ENCODE results near the gene CD79B. TPM values are rescaled to one million over a fixed set of nuclear protein-coding genes. Genes with fewer than 3 reads are reported as not detected.
A peak's percentile ranks its signal among the peaks of the same experiment; 100 is the strongest.

Gene CD79B
- total RNA-seq, 1 donor from 2014 or later: 3.4 TPM

DNA sequence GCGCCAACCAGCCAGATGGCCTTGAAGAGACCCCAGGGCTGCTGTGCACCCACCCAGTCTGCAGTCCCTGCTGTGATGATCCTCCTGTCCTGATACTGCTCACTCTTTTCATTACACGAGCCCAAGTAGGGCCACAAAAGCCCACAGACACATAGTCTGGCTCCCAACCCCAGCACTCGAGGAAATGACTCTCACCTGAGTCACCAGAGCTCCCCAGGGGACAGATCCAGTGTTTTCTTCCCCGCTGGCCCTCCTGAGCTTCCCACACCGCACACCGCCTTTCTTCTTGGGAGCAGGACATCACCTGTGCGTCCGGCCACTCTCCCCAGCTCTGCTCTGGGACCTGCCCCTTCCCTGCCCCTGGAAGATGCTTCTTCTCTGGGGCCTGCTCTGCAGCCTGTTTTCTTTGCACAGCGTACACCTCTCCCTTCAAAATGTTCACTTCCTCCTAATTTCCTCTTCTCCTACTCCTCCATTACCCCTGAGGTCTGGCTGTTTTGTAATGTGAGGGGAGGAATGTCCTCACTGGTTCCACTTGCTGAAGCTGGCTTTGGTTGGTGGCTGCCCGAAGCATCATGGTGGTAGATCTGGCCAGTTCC is 42.6 kb upstream of the CD79B start:
- H3K9me3 Mint-ChIP-seq (ENCODE audit: unreplicated experiment): no peaks in the 10 kb centered on the region
- H3K4me3 Mint-ChIP-seq (ENCODE audit: unreplicated experiment): no peak overlapping the region
- H3K4me1 Mint-ChIP-seq (ENCODE audit: unreplicated experiment): peaks cover 11% of the 10 kb centered on the region
- no peak overlapping the region for H3K27ac Mint-ChIP-seq (ENCODE audit: unreplicated experiment)
- H3K36me3 Mint-ChIP-seq (ENCODE audit: low read depth, unreplicated experiment): no peaks in the 10 kb centered on the region
- H3K27me3 Mint-ChIP-seq (ENCODE audit: unreplicated experiment): peaks cover 12% of the 10 kb centered on the region
- no peak for DNase-seq (ENCODE audit: low spot score)
- TF ChIP-seq, protein P1, sequence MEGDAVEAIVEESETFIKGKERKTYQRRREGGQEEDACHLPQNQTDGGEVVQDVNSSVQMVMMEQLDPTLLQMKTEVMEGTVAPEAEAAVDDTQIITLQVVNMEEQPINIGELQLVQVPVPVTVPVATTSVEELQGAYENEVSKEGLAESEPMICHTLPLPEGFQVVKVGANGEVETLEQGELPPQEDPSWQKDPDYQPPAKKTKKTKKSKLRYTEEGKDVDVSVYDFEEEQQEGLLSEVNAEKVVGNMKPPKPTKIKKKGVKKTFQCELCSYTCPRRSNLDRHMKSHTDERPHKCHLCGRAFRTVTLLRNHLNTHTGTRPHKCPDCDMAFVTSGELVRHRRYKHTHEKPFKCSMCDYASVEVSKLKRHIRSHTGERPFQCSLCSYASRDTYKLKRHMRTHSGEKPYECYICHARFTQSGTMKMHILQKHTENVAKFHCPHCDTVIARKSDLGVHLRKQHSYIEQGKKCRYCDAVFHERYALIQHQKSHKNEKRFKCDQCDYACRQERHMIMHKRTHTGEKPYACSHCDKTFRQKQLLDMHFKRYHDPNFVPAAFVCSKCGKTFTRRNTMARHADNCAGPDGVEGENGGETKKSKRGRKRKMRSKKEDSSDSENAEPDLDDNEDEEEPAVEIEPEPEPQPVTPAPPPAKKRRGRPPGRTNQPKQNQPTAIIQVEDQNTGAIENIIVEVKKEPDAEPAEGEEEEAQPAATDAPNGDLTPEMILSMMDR (IDR thresholded peaks at IDR 0.05; ENCODE audit: unreplicated experiment): no peak

GRCh38 chr17:63973930-63974593 is 41.9 kb upstream of the CD79B start:
- H3K4me1 Mint-ChIP-seq (ENCODE audit: unreplicated experiment): peaks cover 11% of the 10 kb centered on the region
- no peaks in the 10 kb centered on the region for H3K9me3 Mint-ChIP-seq (ENCODE audit: unreplicated experiment)
- H3K4me3 Mint-ChIP-seq (ENCODE audit: unreplicated experiment): no peak overlapping the region
- no peak overlapping the region for H3K27ac Mint-ChIP-seq (ENCODE audit: unreplicated experiment)
- DNase-seq (ENCODE audit: low spot score): no peak
- TF ChIP-seq, protein P1 (IDR thresholded peaks at IDR 0.05; ENCODE audit: unreplicated experiment): no peak
- peaks cover 12% of the 10 kb centered on the region for H3K27me3 Mint-ChIP-seq (ENCODE audit: unreplicated experiment)
- no peaks in the 10 kb centered on the region for H3K36me3 Mint-ChIP-seq (ENCODE audit: low read depth, unreplicated experiment)

GRCh38 chr17:63973247-63973646 is 41.1 kb upstream of the CD79B start:
- no peaks in the 10 kb centered on the region for H3K9me3 Mint-ChIP-seq (ENCODE audit: unreplicated experiment)
- H3K36me3 Mint-ChIP-seq (ENCODE audit: low read depth, unreplicated experiment): no peaks in the 10 kb centered on the region
- TF ChIP-seq, protein P1 (IDR thresholded peaks at IDR 0.05; ENCODE audit: unreplicated experiment): no peak
- H3K27ac Mint-ChIP-seq (ENCODE audit: unreplicated experiment): no peak overlapping the region
- peaks cover 11% of the 10 kb centered on the region for H3K4me1 Mint-ChIP-seq (ENCODE audit: unreplicated experiment)
- DNase-seq (ENCODE audit: low spot score): no peak
- peak overlapping the region; percentile 33 for H3K4me3 Mint-ChIP-seq (ENCODE audit: unreplicated experiment)
- H3K27me3 Mint-ChIP-seq (ENCODE audit: unreplicated experiment): peaks cover 14% of the 10 kb centered on the region

- TF ChIP-seq, protein P1 (IDR thresholded peaks at IDR 0.05; ENCODE audit: unreplicated experiment): no peak
- H3K4me3 Mint-ChIP-seq (ENCODE audit: unreplicated experiment): peak within 1 kb of the TSS; percentile 33
- no peaks in the 10 kb centered on the region for H3K9me3 Mint-ChIP-seq (ENCODE audit: unreplicated experiment)
- peaks cover 14% of the 10 kb centered on the region for H3K27me3 Mint-ChIP-seq (ENCODE audit: unreplicated experiment)
- H3K36me3 Mint-ChIP-seq (ENCODE audit: low read depth, unreplicated experiment): no peaks in the 10 kb centered on the region
- H3K4me1 Mint-ChIP-seq (ENCODE audit: unreplicated experiment): peaks cover 11% of the 10 kb centered on the region
- no peak within 1 kb of the TSS for H3K27ac Mint-ChIP-seq (ENCODE audit: unreplicated experiment)
- DNase-seq (ENCODE audit: low spot score): no peak
These were observed 40.7 kb upstream of the CD79B start, which contains the start of gene SCN4A for GRCh38 chr17:63972796-63973195. Gene SCN4A, minus strand, starts transcription at chr17:63972918. Its CDS starts 77 bp downstream, at chr17:63972841.

GRCh38 chr17:63969278-63969677 is 37.1 kb upstream of the CD79B start:
- Mint-ChIP-seq H3K36me3 (ENCODE audit: low read depth, unreplicated experiment) (no peaks in the 10 kb centered on the region), H3K27ac (ENCODE audit: unreplicated experiment) (no peak overlapping the region), H3K27me3 (ENCODE audit: unreplicated experiment) (peaks cover 5% of the 10 kb centered on the region), H3K4me1 (ENCODE audit: unreplicated experiment) (peaks cover 1% of the 10 kb centered on the region), H3K9me3 (ENCODE audit: unreplicated experiment) (no peaks in the 10 kb centered on the region), H3K4me3 (ENCODE audit: unreplicated experiment) (no peak overlapping the region)
- TF ChIP-seq, protein P1 (IDR thresholded peaks at IDR 0.05; ENCODE audit: unreplicated experiment): no peak
- no peak for DNase-seq (ENCODE audit: low spot score)

Data from endothelial cell (in vitro differentiated cells).